WTC11 (cell line): ENCODE data around the gene RASA4B.
"Not testable (repeated sequence)": the region's sequence is repeated elsewhere in the genome, so short reads cannot be mapped to it uniquely, and the experiment has no call there.

Experiments
- ATF2 ChIP-seq: sonication (generic); formaldehyde crosslinking; IDR thresholded peaks from 2 replicates; pipeline ENCODE4 v1.8.1; 2022; ENCODE audit warnings: low read depth, missing genetic modification reagents, borderline replicate concordance
- ATF3 ChIP-seq: sonication (generic); formaldehyde crosslinking; conservative IDR thresholded peaks from 2 replicates; pipeline ENCODE4 v1.8.1; 2022; ENCODE audit warnings: mild to moderate bottlenecking, missing genetic modification reagents
- CTCF ChIP-seq: fragments of 200-600 bp; IDR thresholded peaks from 2 replicates; pipeline ENCODE4 v1.8.0; 2022; ENCODE audit warnings: antibody characterized with exemption
- GABPB1 ChIP-seq: sonication (generic); formaldehyde crosslinking; IDR thresholded peaks from 2 replicates; pipeline ENCODE4 v1.8.1; 2023; ENCODE audit warnings: mild to moderate bottlenecking, missing genetic modification reagents
- GRHL2 ChIP-seq: fragments of 250-450 bp; sonication (Bioruptor Pico); IDR thresholded peaks from 2 replicates; pipeline ENCODE4 v1.8.0; 2022; ENCODE audit warnings: mild to moderate bottlenecking, moderate library complexity; ENCODE audit not compliant: insufficient replicate concordance, severe bottlenecking
- JUN ChIP-seq: sonication (generic); formaldehyde crosslinking; IDR thresholded peaks from 2 replicates; pipeline ENCODE4 v1.8.0; 2023; ENCODE audit warnings: mild to moderate bottlenecking, missing genetic modification reagents
- NFYB ChIP-seq: sonication (generic); formaldehyde crosslinking; conservative IDR thresholded peaks from 2 replicates; pipeline ENCODE4 v1.8.0; 2022; ENCODE audit warnings: low read depth, missing genetic modification reagents
- ZNF219 ChIP-seq: sonication (generic); formaldehyde crosslinking; IDR thresholded peaks from 2 replicates; pipeline ENCODE4 v1.8.0; 2023; ENCODE audit warnings: missing genetic modification reagents, mild to moderate bottlenecking, borderline replicate concordance

- TF ChIP-seq CTCF; ATF2 (CRISPR knock-in tag); GRHL2 (CRISPR knock-in tag); ATF3 (CRISPR knock-in tag); NFYB (CRISPR knock-in tag); ZNF219 (CRISPR knock-in tag); GABPB1 (CRISPR knock-in tag); JUN (CRISPR knock-in tag): not testable (repeated sequence)
Observed at GRCh38 chr7:102497308-102497707, 20.3 kb downstream of the RASA4B start.
